ENCODE measurements around the gene GNB2.

- TF ChIP-seq GABPA (IDR thresholded peaks at IDR 0.05; ENCODE audit: borderline replicate concordance, insufficient read depth, low read length) (no peak), EZH2 (IDR thresholded peaks at IDR 0.05; ENCODE audit: low read depth, low read length, severe bottlenecking) (peak; percentile 77), CHD7 (IDR thresholded peaks at IDR 0.05; ENCODE audit: insufficient replicate concordance, low read length) (no peak), ZNF274 (IDR thresholded peaks at IDR 0.05; ENCODE audit: borderline replicate concordance, extremely low read depth, low read length) (no peak), BACH1 (IDR thresholded peaks at IDR 0.05; ENCODE audit: low read length) (no peak), TAF1 (IDR thresholded peaks at IDR 0.05; ENCODE audit: low read depth, low read length) (no peak), GTF2F1 (IDR thresholded peaks at IDR 0.05; ENCODE audit: borderline replicate concordance, low read depth, low read length) (no peak), POLR2AphosphoS5 (IDR thresholded peaks at IDR 0.05; ENCODE audit: low read depth, low read length) (no peak), POLR2A (IDR thresholded peaks at IDR 0.05; ENCODE audit: control extremely low read depth in 1 of 2, low read depth in 2 of 2, low read length in 2 of 2) (no peak), POU5F1 (IDR thresholded peaks at IDR 0.05; ENCODE audit: low read depth, low read length) (no peak)
- TF ChIP-seq, protein P1, sequence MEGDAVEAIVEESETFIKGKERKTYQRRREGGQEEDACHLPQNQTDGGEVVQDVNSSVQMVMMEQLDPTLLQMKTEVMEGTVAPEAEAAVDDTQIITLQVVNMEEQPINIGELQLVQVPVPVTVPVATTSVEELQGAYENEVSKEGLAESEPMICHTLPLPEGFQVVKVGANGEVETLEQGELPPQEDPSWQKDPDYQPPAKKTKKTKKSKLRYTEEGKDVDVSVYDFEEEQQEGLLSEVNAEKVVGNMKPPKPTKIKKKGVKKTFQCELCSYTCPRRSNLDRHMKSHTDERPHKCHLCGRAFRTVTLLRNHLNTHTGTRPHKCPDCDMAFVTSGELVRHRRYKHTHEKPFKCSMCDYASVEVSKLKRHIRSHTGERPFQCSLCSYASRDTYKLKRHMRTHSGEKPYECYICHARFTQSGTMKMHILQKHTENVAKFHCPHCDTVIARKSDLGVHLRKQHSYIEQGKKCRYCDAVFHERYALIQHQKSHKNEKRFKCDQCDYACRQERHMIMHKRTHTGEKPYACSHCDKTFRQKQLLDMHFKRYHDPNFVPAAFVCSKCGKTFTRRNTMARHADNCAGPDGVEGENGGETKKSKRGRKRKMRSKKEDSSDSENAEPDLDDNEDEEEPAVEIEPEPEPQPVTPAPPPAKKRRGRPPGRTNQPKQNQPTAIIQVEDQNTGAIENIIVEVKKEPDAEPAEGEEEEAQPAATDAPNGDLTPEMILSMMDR (IDR thresholded peaks at IDR 0.05; ENCODE audit: control extremely low read depth in 1 of 3, insufficient read depth in 1 of 3, low read depth in 1 of 3, low read length in 3 of 3), result no peak
Measured at GRCh38 chr7:100720671-100721504, 47.3 kb downstream of the GNB2 start.
